Activated naive CD4-positive, alpha-beta T cell treated with anti-CD3 and anti-CD28 coated beads for 36 hours (primary cell): ENCODE results near the gene ZNF143. TPM values are rescaled to one million over a fixed set of nuclear protein-coding genes. Genes with fewer than 3 reads are reported as not detected.
"Not testable (repeated sequence)": the region's sequence is repeated elsewhere in the genome, so short reads cannot be mapped to it uniquely, and the experiment has no call there.

ENCODE experiments used
- CTCF ChIA-PET: fragments of 350-600 bp; sonication (Branson Sonifier 250); formaldehyde crosslinking; loops from one replicate; lab custom pipeline; 2021; ENCODE audit warnings: antibody characterized with exemption; lab: Charles Lee
- DNase-seq: peaks from one replicate; pipeline ENCODE4 v3.0.0-alpha.2; 2020
- H3K27ac Mint-ChIP-seq: one replicate; pipeline ENCODE4 v1.8.0; 2021; ENCODE audit warnings: mild to moderate bottlenecking, mixed read lengths
- H3K27me3 Mint-ChIP-seq: one replicate; pipeline ENCODE4 v1.8.0; 2021; ENCODE audit warnings: low read depth, mixed read lengths
- H3K36me3 Mint-ChIP-seq: one replicate; pipeline ENCODE4 v1.8.0; 2021; ENCODE audit warnings: low read depth, mixed read lengths
- H3K4me1 Mint-ChIP-seq: one replicate; pipeline ENCODE4 v1.8.0; 2021; ENCODE audit warnings: low read depth, mixed read lengths
- H3K4me3 Mint-ChIP-seq: one replicate; pipeline ENCODE4 v1.8.0; 2021; ENCODE audit warnings: mild to moderate bottlenecking, moderate library complexity, mixed read lengths
- H3K9me3 Mint-ChIP-seq: one replicate; pipeline ENCODE4 v1.8.0; 2021; ENCODE audit warnings: mixed read lengths
- intact Hi-C: fragments of 100-400 bp; cut with micrococcal nuclease; formaldehyde crosslinking; loops from one replicate; pipeline ENCODE4 v1.15.1; 2023
- total RNA-seq, 2 experiments: library from RNA; stranded (reverse); gene quantifications; one replicate each; pipeline ENCODE4 v1.2.3, GENCODE V29; 2021

The ZNF143 gene
- total RNA-seq: 10 to 100 TPM; 39.1 to 42.5 TPM

DNA sequence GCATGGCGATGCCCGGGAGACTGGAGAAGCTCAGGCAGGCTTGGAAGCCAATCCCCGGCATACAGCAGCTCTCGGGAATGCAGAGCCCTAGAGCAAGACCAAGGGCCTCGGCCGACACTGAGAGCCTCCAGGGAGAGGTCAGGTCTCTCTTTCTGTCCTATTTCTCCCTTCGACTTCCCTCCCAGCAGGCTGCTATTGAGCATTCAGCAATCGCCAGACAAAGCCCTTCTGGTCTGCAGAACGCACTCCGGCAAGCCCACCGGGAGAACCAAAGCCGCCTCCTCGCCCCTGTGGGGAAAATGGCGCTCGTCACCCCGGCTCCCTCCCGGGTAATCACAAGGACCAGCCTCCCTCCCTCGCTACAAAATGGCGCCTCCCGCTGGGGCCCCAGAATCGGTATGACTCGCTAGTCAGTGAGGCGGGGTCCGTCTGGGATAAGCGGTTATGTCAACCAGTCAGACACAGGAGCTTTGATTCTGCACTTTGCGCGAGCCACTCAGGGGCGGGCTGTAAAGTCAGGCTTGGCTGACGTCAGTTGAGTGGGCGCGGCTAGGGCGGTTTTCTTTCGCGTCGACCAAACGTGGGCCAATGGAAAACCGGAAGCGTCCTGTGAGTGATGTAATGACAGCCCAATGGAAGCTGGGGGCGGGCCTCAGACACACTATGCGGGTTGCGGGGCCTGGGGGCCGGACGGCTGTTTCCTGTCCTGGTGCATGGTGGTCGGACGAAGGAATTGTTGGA is at the start of gene ZNF143:
Gene ZNF143, plus strand, starts transcription at position 691 of the 741 bp plus-strand sequence. CDS start 10,297 bp downstream, outside the sequence.
- Mint-ChIP-seq H3K27me3 (no peaks in the 10 kb centered on the region), H3K4me1 (peaks cover 27% of the 10 kb centered on the region), H3K9me3 (no peaks in the 10 kb centered on the region), H3K4me3 (peak within 1 kb of the TSS; percentile 96), H3K27ac (peak within 1 kb of the TSS; percentile 99), H3K36me3 (peaks cover 9% of the 10 kb centered on the region)
- CTCF ChIA-PET: interaction anchor here (0.7 to 1.4 kb wide), 5 partner anchors 46 to 260 kb away, joined by 3 to 6 read pairs (median 3); no protein-coding TSS in a partner anchor
- peak; percentile 100 for DNase-seq
- intact Hi-C loops: loop anchor here (1.0 to 5.0 kb wide), 20 partner anchors 76 to 1398 kb away; partner anchors contain the start of genes ADM, IPO7, NRIP3 and RPL27A

GRCh38 chr11:9428706-9429105 is 32.1 kb upstream of the ZNF143 start:
- H3K4me3 Mint-ChIP-seq: no peak overlapping the region
- no peaks in the 10 kb centered on the region for H3K4me1 Mint-ChIP-seq
- intact Hi-C loops: loop anchor here (5.0 kb wide), 1 partner anchor 41 kb away; no protein-coding TSS in a partner anchor
- no peak overlapping the region for H3K27ac Mint-ChIP-seq
- DNase-seq: no peak
- H3K9me3 Mint-ChIP-seq: no peaks in the 10 kb centered on the region
- CTCF ChIA-PET: no interaction called here
- H3K36me3 Mint-ChIP-seq: peaks cover 48% of the 10 kb centered on the region
- H3K27me3 Mint-ChIP-seq: no peaks in the 10 kb centered on the region

GRCh38 chr11:9438611-9439010 is 22.2 kb upstream of the ZNF143 start:
- no peak overlapping the region for H3K27ac Mint-ChIP-seq
- H3K36me3 Mint-ChIP-seq: peaks cover 47% of the 10 kb centered on the region
- H3K4me1 Mint-ChIP-seq: no peaks in the 10 kb centered on the region
- H3K4me3 Mint-ChIP-seq: no peak overlapping the region
- no peaks in the 10 kb centered on the region for H3K9me3 Mint-ChIP-seq
- CTCF ChIA-PET: interaction anchor here (0.6 kb wide), 1 partner anchor 92 kb away, joined by 3 read pairs; no protein-coding TSS in a partner anchor
- intact Hi-C loops: no loop called here
- DNase-seq: no peak
- no peaks in the 10 kb centered on the region for H3K27me3 Mint-ChIP-seq

DNA sequence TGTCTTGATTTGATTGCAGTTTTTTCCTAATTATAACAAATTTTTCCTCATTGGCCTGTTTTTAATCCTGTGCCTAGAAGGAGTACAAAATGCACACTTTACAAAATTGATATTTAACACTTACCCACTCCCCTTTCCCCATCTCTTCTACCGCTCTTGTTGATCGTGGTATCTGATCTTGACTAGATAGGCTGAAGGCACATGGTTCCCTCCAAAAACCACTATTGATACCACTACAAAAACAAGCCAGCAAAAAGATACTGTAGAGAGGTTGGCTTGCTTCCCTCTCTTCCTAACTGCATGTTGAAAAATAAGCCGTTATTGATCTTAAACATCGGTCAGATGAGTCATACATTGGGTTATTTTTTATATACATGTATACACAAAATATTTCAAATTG is 14.6 kb upstream of the ZNF143 start:
- Mint-ChIP-seq H3K9me3 (peaks cover 2% of the 10 kb centered on the region), H3K4me3 (no peak overlapping the region), H3K36me3 (peaks cover 33% of the 10 kb centered on the region), H3K27ac (no peak overlapping the region), H3K4me1 (peaks cover 6% of the 10 kb centered on the region), H3K27me3 (no peaks in the 10 kb centered on the region)
- CTCF ChIA-PET: no interaction called here
- no peak for DNase-seq
- intact Hi-C loops: no loop called here

DNA sequence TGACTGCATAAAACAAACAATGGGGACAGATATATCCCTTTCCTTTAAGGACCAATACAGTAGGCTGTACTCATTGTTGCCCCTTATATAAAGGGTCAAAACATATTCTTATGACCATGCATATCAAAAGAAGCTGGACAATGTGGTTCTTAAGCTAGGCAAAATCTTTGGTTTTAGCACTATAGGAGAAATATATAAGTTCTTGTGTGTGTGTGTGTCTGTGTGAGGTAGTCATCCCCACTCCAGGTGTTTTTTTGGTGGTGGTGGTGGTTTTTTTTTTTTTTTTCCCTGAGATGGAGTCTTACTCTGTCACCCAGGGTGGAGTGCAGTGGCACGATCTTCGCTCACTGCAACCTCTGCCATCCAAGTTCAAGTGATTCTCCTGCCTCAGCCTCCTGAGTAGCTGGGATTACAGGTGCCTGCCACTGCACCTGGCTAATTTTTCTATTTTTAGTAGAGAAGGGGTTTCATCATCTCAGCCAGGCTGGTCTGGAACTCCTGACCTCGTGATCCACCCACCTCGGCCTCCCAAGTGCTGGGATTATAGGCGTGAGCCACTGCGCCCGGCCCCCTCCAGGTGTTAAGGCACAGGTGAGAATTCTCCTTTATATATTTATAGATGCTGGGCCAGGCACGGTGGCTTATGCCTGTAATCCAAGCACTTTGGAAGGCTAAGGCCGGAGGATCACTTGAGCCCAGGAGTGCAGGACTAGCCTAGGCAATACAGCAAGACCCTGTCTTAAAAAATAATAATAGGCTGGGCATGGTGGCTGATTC is 12.0 kb upstream of the ZNF143 start:
- Mint-ChIP-seq H3K27me3 (no peaks in the 10 kb centered on the region), H3K9me3 (peaks cover 9% of the 10 kb centered on the region), H3K4me1 (peaks cover 6% of the 10 kb centered on the region), H3K4me3 (no peak overlapping the region), H3K27ac (no peak overlapping the region), H3K36me3 (peaks cover 26% of the 10 kb centered on the region)
- no peak for DNase-seq
- intact Hi-C loops: no loop called here
- CTCF ChIA-PET: interaction anchor here (0.6 to 0.7 kb wide), 3 partner anchors 56 to 360 kb away, joined by 3 to 4 read pairs (median 4); no protein-coding TSS in a partner anchor

DNA sequence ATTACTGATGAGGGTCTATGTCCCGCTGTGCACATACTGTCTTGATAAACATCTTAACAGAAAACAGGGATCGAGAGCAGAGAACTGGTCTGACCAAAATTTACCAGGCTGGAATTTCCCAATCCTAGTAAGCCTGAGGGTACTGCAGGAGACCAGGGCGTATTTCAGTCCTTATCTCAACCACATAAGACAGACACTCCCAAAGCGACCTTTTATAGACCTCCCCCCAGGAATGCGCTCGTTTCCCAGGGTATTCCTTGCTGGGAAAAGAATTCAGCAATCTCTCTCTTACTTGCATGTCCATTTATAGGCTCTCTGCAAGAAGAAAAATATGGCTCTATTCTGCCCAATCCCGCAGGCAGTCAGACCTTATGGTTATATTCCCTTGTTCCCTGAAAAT is 8.8 kb upstream of the ZNF143 start:
- H3K4me1 Mint-ChIP-seq, DNase-seq, H3K27me3 Mint-ChIP-seq, H3K9me3 Mint-ChIP-seq, H3K27ac Mint-ChIP-seq, H3K4me3 Mint-ChIP-seq, intact Hi-C loops, CTCF ChIA-PET: not testable (repeated sequence)
- peaks cover 11% of the 10 kb centered on the region for H3K36me3 Mint-ChIP-seq

DNA sequence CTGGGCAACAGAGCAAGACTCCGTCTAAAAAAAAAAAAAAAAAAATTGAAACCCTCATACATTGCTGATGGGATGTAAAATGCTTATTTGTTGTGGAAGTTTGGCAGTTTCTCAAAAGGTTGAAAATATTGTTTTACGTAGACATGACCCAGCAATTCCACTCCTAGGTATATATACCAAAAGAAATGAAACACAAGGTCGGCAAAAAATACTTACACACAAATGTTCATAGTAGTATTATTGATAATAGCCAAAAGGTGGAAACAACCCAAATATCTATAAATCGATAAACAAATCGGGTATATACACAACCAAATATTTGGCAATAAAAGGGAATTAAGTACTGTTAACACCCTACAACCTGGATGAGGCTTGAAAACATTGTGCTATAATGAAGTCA is 5.1 kb upstream of the ZNF143 start:
- H3K27me3 Mint-ChIP-seq: no peaks in the 10 kb centered on the region

DNA sequence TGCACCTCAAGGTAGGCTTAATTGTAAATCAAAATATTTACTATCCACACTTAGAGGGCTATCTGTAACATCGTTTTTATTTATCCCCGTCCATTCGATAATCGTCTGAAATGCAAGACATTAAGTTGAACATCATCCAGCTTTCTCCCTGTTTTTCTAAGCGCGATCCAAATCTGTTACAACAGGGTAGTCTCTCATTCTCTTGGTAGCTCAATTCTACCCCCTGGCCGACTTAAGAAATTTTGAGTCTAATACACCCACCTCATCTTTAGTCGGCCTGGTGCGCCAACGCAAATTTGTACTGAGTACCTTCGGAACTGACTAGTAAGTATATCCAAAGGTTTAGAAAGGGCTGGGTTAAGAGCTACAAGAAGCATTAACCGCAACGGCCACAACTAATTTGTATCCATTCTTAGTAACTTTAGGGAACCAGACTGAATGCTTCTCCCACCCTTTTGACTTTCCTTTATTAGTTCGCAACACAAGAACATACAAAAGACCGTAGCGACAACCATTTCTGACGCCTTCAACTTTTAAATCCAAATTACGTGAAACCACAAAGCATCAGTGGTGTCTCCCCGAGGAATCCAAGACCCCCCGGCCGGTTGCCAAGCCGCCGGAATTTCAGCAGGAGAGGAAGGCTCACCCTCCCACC is 1.0 kb upstream of the ZNF143 start:
- peak overlapping the region; percentile 96 for H3K4me3 Mint-ChIP-seq
- intact Hi-C loops: loop anchor here (1.0 to 5.0 kb wide), 20 partner anchors 75 to 1399 kb away; partner anchors contain the start of genes ADM, IPO7, NRIP3 and RPL27A

More for the DNA sequence above, 5.1 kb upstream of the ZNF143 start:
- Mint-ChIP-seq H3K9me3 (peaks cover 6% of the 10 kb centered on the region), H3K4me1 (peaks cover 5% of the 10 kb centered on the region), H3K36me3 (peaks cover 7% of the 10 kb centered on the region), H3K27ac (no peak overlapping the region), H3K4me3 (no peak overlapping the region)
- DNase-seq: no peak
- CTCF ChIA-PET: no interaction called here
- intact Hi-C loops: no loop called here

DNA sequence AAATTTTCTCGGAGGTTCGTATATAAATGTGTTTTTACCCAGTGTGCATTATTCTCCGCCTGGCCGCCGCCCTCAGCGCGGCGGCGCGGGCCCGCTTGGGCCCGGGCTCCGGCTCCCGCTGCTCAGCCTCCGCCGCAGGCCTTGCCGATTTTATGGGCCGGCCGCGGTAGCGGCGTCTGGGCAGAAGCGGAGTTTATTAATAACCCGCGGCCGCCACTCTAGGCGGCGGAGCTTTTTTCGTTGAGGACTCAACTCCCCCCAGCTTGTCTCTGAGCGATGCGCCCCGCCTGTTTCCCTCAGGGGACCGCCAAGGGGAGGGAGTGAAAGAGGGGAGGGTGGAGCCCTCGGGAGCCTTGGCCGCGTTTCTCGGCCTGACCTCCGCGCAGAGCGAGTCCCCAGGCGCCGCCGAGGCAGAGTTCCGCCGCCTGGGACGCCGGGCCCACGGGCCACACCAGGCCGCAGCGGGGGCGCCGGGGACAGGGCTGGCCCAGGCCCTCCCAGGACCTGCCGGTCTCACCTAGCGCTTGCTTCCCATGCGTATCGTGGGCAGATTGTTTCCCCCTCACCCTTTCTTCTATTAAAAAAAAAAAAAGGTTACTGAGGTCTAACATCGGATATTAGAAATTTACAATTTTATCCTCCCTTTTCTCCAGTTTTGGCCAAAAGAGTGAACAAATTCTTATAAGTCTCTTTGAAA is 399 bp downstream of the ZNF143 start:
- peak overlapping the region; percentile 99 for H3K27ac Mint-ChIP-seq
- CTCF ChIA-PET: interaction anchor here (0.6 to 1.2 kb wide), 6 partner anchors 134 to 401 kb away, joined by 3 to 5 read pairs (median 4); no protein-coding TSS in a partner anchor
- peaks cover 9% of the 10 kb centered on the region for H3K36me3 Mint-ChIP-seq
- no peaks in the 10 kb centered on the region for H3K27me3 Mint-ChIP-seq
- intact Hi-C loops: loop anchor here (2.0 to 5.0 kb wide), 9 partner anchors 140 to 1398 kb away; partner anchors contain the start of genes ADM, NRIP3, RPL27A and TRIM66
- peaks cover 27% of the 10 kb centered on the region for H3K4me1 Mint-ChIP-seq
- no peaks in the 10 kb centered on the region for H3K9me3 Mint-ChIP-seq
- DNase-seq: peak; percentile 76
- peak overlapping the region; percentile 96 for H3K4me3 Mint-ChIP-seq

More for the DNA sequence above, 1.0 kb upstream of the ZNF143 start:
- CTCF ChIA-PET: interaction anchor here (0.5 to 1.4 kb wide), 6 partner anchors 9 to 259 kb away, joined by 3 to 6 read pairs (median 3); no protein-coding TSS in a partner anchor
- Mint-ChIP-seq H3K27ac (peak overlapping the region; percentile 99), H3K4me1 (peaks cover 27% of the 10 kb centered on the region), H3K9me3 (no peaks in the 10 kb centered on the region), H3K27me3 (no peaks in the 10 kb centered on the region), H3K36me3 (peaks cover 9% of the 10 kb centered on the region)
- peak; percentile 58 for DNase-seq

- H3K27ac Mint-ChIP-seq: peak overlapping the region; percentile 99
- peaks cover 27% of the 10 kb centered on the region for H3K4me1 Mint-ChIP-seq
- CTCF ChIA-PET: interaction anchor here (0.6 to 0.7 kb wide), 3 partner anchors 134 to 401 kb away, joined by 3 to 5 read pairs (median 4); no protein-coding TSS in a partner anchor
- H3K9me3 Mint-ChIP-seq: no peaks in the 10 kb centered on the region
- H3K36me3 Mint-ChIP-seq: peaks cover 9% of the 10 kb centered on the region
- no peak for DNase-seq
- intact Hi-C loops: loop anchor here (2.0 to 5.0 kb wide), 9 partner anchors 139 to 1397 kb away; partner anchors contain the start of genes ADM, NRIP3, RPL27A and TRIM66
- no peaks in the 10 kb centered on the region for H3K27me3 Mint-ChIP-seq
- peak overlapping the region; percentile 96 for H3K4me3 Mint-ChIP-seq
These were observed 935 bp downstream of the ZNF143 start for GRCh38 chr11:9461760-9462134.
